ENCODE data around the gene WHRN.
A peak's percentile ranks its signal among the peaks of the same experiment; 100 is the strongest.

Gene WHRN

DNA sequence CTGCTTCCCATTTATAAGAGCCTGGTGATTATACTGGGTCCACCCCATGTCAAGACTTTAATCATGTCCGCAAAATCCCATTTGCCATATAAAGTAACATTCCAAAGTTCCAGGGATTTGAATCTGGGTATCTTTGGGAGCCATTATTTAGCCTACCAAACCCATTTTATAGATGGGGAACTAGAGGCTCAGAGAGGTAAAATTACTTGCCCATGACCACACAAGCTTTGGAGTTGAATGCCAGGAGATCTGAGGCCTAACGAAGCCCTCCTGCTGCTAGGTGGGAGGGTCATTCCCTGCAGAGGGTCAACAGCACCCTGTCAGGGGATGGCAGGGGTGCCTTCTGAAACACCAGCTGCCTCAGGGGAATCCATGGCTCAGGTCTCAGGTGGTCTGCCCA is 104.5 kb downstream of the WHRN start:
- FAIRE-seq (no peak), DNase-seq (ENCODE audit: low spot score) (no peak)

DNA sequence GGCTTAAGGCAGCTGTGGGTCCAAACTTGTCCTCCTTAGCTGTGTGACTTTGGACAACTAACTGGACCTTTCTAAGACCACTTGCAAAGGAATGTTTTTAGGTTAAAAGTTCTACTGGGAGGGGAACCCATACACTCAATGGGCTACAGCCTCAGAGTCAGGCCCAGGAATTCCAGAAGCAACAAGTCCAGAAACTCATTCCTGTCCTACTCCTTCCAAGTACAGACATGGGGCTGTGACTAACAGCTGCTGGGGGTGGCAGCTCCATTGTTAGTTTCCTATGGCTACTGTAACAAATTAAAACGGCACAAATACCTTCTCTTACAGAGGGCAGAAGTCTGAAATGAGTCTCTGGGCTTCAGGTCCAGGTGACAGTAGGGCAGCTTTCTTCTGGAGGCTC is 105.1 kb downstream of the WHRN start:
- FAIRE-seq (no peak), DNase-seq (ENCODE audit: low spot score) (no peak)

DNA sequence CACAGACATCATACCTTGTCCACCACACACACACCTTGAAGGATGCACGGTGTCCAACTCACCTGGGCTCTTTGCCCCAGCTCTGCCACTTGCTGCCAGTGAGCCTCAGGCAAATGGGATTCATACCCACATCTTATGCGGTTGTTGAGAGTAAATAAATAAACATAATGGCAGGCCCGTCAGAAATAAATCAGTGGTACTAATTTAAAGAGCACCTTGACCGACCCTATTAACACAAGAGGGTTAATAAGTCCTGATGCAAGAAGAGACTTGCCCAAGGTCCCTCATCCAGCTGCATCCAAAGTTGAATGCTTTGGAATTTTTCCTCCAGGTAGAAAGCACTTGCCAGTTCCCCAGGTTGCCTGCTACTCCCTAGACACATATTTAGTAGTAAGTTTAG is 105.9 kb downstream of the WHRN start:
- no peak for DNase-seq (ENCODE audit: low spot score)

GRCh38 chr9:114397848-114398605 is 107.2 kb downstream of the WHRN start:
- DNase-seq (ENCODE audit: low spot score) (peak; percentile 97), FAIRE-seq (no peak)

More for the DNA sequence above, 105.9 kb downstream of the WHRN start:
- no peak for FAIRE-seq

- FAIRE-seq (no peak), DNase-seq (ENCODE audit: low spot score) (peak; percentile 16)
Measured at GRCh38 chr9:114397219-114397847, 107.9 kb downstream of the WHRN start.

DNA sequence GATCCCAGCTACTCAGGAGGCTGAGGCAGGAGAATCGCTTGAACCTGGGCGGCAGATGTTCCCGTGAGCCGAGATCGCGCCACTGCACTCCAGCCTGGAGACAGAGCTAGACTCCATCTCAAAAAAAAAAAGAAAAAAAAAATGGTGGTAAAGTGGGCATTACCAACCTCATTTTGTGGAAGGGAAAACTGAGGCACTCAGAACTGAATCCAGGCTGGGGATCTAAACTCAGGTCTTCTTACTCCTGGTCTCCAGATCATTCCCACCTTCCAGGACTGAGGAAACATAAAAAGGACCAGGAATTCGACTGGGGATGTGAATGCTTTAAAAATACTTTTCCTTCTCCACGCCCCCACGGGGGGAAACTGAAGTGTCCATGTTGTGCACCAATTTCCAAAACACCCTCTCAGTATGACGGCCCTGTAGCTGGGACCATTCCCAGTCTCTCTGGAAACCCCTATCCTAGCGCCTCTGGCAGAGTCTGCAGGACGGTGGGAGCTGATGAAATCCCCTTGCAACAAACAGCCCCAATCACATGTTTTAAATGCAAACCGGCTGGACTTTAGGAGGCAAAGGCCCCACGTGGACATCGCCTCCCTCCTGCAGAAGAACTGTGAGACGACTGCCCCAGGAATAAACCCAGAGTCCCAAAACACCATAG is 108.6 kb downstream of the WHRN start:
- FAIRE-seq (no peak), DNase-seq (ENCODE audit: low spot score) (no peak)

- DNase-seq (ENCODE audit: low spot score) (no peak), FAIRE-seq (no peak)
Measured at GRCh38 chr9:114395768-114396167, 109.5 kb downstream of the WHRN start.

- FAIRE-seq (no peak), DNase-seq (ENCODE audit: low spot score) (no peak)
Measured at GRCh38 chr9:114395334-114395617, 110.0 kb downstream of the WHRN start.

- DNase-seq (ENCODE audit: low spot score) (no peak), FAIRE-seq (no peak)
Measured at GRCh38 chr9:114394523-114395333, 110.5 kb downstream of the WHRN start.

DNA sequence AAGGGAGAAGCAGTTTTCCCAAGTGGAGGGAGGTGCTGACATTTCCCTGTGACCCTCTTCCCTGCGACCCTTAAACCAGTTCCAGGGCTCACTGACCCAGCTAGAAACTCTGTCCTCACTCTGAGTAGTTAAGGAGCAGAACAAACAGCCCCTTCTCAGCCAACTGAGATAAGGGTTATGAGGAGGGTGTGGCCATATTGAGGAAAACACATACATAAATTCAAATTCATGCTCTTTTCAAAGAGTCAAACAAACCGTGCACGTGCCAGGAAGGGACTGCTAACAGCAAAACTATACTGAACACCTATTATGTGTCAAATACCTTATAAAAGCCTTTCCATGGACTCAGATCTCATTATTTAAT is 112.5 kb downstream of the WHRN start:
- DNase-seq (ENCODE audit: low spot score) (no peak), FAIRE-seq (no peak)

GRCh38 chr9:114390952-114391351 is 114.3 kb downstream of the WHRN start:
- DNase-seq (ENCODE audit: low spot score) = no peak

GRCh38 chr9:114389612-114390368 is 115.5 kb downstream of the WHRN start:
- FAIRE-seq (no peak), DNase-seq (ENCODE audit: low spot score) (no peak)

More at GRCh38 chr9:114390952-114391351, 114.3 kb downstream of the WHRN start:
- no peak for FAIRE-seq

DNA sequence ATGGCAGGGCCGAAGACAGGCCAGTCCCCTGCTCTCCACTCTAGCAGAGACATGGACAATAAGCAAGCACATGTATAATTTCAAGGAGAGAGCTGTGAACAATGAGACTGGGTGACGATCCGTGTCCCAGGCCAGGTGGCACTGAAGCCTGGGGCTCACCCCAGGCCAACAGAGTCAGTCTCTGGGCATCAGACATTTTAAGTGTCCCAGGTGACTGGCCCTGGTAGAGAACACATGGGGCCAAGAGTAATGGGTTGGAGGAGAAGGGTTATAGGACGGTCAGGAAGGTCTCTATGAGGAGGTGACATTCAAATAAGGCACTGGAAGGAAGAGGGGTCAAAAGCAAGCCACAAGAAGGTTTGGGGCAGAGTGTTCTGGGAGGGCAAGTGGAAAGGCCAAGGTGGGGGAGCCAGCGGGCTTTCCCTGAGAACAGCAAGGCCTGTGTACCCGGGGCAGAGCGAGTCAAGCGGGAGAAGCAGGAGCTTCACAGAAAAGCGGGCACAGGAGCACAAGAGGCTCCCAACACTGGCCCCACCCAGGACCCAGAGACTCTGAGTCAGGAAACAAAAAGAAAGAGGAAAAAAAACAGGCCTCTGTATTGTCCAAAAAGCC is 116.4 kb downstream of the WHRN start:
- no peak for FAIRE-seq
- DNase-seq (ENCODE audit: low spot score) = no peak

GRCh38 chr9:114388357-114388682 is 117.0 kb downstream of the WHRN start:
- DNase-seq (ENCODE audit: low spot score) (no peak), FAIRE-seq (no peak)

- DNase-seq (ENCODE audit: low spot score) (no peak), FAIRE-seq (no peak)
Measured at GRCh38 chr9:114387680-114388356, 117.5 kb downstream of the WHRN start, which contains the start of gene AKNA. Gene AKNA, minus strand, starts transcription at chr9:114387982. Its CDS starts 6,649 bp downstream, at chr9:114381333.

- DNase-seq (ENCODE audit: low spot score) (no peak), FAIRE-seq (no peak)
Measured at GRCh38 chr9:114386886-114387679, 118.2 kb downstream of the WHRN start.

DNA sequence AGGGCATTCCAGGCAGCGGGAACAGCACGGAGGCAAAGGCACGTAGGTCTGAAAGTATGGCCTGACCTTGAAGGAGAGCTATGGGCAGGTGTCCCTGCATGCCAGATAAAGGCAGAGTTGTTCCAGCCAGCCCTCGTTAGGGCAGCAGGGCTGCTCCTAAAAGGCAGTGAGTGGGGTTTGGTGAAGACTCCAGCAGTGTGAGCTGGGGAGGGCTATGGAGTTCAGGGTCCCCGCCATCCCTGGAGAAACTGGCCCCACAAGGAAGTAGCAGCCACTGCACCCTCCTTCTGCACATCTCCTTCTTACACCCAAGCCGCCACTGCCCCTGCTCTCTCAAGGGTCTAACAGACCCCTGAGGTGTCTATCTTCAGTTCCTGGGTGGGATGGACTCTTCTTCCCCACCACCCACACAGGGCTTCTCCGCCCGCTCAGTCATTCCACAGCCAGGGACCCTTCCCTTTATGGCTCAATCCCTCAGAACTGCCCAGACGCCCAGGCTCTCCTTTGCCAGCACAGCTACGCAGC is 118.8 kb downstream of the WHRN start:
- FAIRE-seq (no peak), DNase-seq (ENCODE audit: low spot score) (no peak)

DNA sequence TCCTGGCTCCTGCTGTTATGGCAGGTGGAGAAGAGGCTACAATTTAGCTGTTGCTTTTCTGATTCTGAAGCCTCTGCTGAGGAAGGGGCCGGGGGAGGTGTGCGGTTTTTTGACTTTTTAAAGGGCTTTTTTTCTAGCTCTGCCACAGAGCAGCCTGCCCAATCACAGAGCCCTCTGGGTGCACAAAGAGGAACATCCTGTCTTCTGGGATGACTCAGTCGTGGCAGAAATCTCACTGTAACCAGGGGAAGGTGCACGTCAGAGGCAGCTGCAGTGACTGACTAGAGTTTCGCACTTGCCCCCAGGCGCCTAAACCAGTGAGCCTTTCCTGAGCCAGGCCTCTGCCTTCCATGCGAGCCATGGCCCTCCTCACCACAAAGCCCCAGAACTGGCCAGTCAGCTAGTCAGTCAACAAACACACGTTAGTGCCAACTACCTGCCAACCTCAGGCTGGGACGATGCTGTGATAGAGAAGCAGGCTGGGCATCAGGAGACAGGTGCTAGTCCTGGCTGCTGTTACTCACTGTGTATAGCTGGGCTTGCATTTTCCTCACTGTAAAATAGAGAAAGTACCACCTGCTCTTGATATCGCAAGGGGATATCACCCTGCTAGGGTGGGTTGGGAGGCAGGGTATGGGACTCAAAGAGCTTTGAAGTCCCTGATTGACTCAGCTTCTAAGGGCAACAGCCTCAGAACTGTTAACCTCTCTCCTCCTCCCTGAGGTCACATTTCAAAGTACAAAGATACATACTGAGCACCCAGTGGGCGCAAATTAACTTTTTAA is 119.7 kb downstream of the WHRN start:
- DNase-seq (ENCODE audit: low spot score) (peak; percentile 72), FAIRE-seq (no peak)
